ENCODE results near the gene CARD8.

The CARD8 gene

DNA sequence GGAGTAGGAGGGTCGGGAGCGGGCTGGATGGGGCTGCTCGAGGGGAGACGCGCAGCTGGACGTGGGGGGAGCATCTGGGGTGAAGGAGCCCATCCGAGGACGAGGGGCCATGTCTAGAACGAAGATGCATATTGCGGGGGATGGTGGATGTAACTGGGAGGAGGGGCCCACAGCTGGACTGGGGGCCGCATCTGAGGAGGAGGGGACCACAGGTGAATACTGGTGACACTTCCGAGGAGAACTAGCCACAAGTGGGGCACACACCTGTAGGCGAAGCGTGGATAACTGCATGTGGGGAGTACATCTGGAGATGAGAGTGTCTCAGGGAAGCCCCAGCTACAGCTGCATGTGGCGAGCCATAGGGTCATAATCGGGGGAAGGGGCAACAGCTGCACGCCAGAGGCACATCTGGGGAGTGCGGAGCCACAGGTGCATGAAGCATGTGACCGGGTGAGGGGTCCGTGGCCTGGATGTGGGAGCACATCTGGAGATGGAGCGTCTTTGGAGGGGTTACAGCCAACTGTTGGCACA is 84.8 kb downstream of the CARD8 start:
- no peak for DNase-seq (ENCODE audit: low spot score)

- peak; percentile 96 for DNase-seq (ENCODE audit: low spot score)
Measured at GRCh38 chr19:48169939-48170803, 85.5 kb downstream of the CARD8 start, which contains the start of the genes LIG1 and ZSWIM9. LIG1 (minus strand) TSS chr19:48170344; CDS start chr19:48165566, 4,778 bp downstream. ZSWIM9 (plus strand) TSS chr19:48170680; CDS start chr19:48171803, 1,123 bp downstream.

- DNase-seq (ENCODE audit: low spot score): peak; percentile 35
Measured at GRCh38 chr19:48169578-48169938, 86.2 kb downstream of the CARD8 start.

DNA sequence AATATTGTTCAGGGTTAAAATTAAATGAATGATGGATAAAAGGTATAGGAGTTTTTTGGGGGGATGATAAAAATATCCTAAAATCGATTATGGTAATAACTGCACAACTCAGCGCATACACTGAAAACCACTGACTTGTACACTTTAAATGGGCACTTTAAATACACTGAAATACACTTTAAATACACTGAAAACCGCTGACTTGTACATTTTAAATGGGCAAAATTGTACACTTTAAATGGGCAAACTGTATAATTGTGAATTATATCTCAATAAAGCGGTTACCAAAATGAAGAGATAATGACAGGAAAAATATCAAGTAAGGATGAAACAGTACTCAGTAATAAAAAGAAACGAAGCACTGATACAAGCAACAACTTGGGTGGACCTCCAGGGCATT is 87.0 kb downstream of the CARD8 start:
- no peak for DNase-seq (ENCODE audit: low spot score)

DNA sequence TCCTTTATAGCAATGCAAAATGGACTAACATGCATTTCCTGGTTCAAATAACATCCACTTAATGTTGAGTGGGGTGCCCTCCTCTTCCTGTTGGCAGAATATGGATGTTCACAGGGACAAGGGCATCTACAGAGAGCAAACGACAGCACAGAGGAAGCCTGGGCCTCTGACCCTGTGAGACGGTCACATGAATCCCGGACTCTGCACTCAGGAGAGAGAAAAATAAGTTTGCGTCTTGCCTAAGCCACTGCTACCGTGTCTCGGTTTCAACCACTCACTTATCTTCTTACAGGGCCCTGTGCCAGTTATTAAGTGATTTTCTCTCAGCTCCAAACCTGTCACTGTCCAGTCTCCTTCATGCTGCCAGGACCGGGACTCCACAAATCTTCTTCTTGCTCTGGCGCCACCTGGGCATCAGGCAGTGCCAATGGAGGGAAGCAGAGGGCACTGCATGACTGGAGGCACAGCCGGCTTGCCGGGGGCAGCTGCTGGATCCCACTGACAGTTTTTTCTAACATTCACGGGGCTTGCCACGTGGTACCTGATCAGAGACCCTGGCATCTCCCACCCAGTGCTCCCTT is 97.4 kb downstream of the CARD8 start:
- no peak for DNase-seq (ENCODE audit: low spot score)
